ENCODE measurements around the gene CCIN.

GRCh38 chr9:36152741-36153438, 16.3 kb upstream of the CCIN start:
- TF ChIP-seq CTCF (IDR thresholded peaks at IDR 0.05) (no peak), ZFX (IDR thresholded peaks at IDR 0.05; ENCODE audit: borderline replicate concordance) (no peak)

All from 22Rv1 (cell line).